ENCODE measurements around the gene PNPLA8.

DNA sequence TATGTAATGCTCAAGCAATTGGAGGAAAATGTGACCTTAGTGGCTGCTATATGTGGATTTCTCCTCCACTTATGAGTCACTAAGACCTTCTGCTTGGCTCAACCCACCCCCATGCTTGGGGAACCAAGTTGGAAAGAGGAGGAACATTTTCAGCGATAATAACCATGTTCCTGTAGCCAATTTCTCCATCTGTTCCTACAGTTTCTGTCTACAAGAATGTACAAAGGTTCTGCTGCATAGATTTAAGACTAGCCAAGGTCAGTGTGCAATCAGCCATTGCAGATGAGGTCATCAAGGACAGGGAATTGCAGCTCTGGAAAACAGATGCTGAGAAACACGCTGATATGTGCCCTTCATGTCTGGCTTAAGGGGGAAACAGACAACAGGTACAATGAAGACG lies 64.1 kb downstream of the PNPLA8 start:
- TF ChIP-seq, protein P1, sequence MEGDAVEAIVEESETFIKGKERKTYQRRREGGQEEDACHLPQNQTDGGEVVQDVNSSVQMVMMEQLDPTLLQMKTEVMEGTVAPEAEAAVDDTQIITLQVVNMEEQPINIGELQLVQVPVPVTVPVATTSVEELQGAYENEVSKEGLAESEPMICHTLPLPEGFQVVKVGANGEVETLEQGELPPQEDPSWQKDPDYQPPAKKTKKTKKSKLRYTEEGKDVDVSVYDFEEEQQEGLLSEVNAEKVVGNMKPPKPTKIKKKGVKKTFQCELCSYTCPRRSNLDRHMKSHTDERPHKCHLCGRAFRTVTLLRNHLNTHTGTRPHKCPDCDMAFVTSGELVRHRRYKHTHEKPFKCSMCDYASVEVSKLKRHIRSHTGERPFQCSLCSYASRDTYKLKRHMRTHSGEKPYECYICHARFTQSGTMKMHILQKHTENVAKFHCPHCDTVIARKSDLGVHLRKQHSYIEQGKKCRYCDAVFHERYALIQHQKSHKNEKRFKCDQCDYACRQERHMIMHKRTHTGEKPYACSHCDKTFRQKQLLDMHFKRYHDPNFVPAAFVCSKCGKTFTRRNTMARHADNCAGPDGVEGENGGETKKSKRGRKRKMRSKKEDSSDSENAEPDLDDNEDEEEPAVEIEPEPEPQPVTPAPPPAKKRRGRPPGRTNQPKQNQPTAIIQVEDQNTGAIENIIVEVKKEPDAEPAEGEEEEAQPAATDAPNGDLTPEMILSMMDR (IDR thresholded peaks at IDR 0.05; ENCODE audit: low read length), result no peak
- no peak for TF ChIP-seq EZH2phosphoT487 (IDR thresholded peaks at IDR 0.05; ENCODE audit: low read length)

Measured in MM.1S (cell line).